PFSK-1 (cell line): Measurements from ENCODE around the gene FLAD1.
A peak's percentile ranks its signal among the peaks of the same experiment; 100 is the strongest.

ENCODE experiments used
- FOXP2 ChIP-seq: optimal IDR thresholded peaks from 2 replicates; pipeline ENCODE3; 2011; ENCODE audit warnings: borderline replicate concordance, control low read depth, inconsistent platforms; ENCODE audit not compliant: insufficient read depth; ENCODE audit errors: extremely low read length, extremely low read depth
- POLR2AphosphoS5 ChIP-seq: IDR thresholded peaks from 2 replicates; pipeline ENCODE4 v1.6.1; 2012; ENCODE audit warnings: low read depth, mild to moderate bottlenecking, control low read depth, low read length, moderate library complexity
- REST ChIP-seq, 2 experiments: IDR thresholded peaks; 2 replicates each; pipeline versions ENCODE4 v1.6.1 to v1.8.0; 2011 to 2012; ENCODE audit warnings: low read depth in 2 of 2, low read length in 2 of 2, control low read depth in 1 of 2, inconsistent platforms in 1 of 2, mild to moderate bottlenecking in 1 of 2, moderate library complexity in 1 of 2; ENCODE audit not compliant: insufficient read depth in 1 of 2
- SIN3A ChIP-seq: IDR thresholded peaks from 2 replicates; pipeline ENCODE4 v1.6.1; 2012; ENCODE audit warnings: mild to moderate bottlenecking, low read length, moderate library complexity, borderline replicate concordance; ENCODE audit not compliant: insufficient read depth
- TAF1 ChIP-seq: IDR thresholded peaks from 2 replicates; pipeline ENCODE4 v1.6.1; 2012; ENCODE audit warnings: low read length, control low read depth, borderline replicate concordance; ENCODE audit not compliant: insufficient read depth

FLAD1 gene

GRCh38 chr1:154999571-155000410, 16.6 kb downstream of the FLAD1 start:
- no peak for TF ChIP-seq POLR2AphosphoS5
- TF ChIP-seq TAF1, result no peak
- TF ChIP-seq REST (IDR thresholded peaks at IDR 0.05; ENCODE audit: insufficient read depth in 1 of 2, low read depth in 2 of 2, low read length in 2 of 2), result no peak
- TF ChIP-seq SIN3A, result no peak
- TF ChIP-seq FOXP2, result no peak

DNA sequence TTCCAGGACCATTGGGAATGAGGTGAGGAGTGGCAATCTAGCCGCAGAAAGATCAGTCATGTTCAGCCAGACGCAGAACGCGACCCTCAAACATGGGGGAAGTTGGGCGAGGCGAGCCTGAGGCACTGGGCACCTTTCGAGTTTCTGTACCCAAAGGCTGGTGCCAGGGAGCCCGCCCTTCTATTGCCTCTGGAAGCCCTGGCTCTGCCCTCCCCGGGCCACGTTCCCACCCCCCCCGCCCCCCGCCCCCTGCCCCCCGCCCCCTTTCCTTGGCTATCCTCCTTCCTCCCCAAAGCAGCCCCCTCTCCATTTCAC, 17.2 kb downstream of the FLAD1 start:
- no peak for TF ChIP-seq POLR2AphosphoS5

GRCh38 chr1:155000726-155001424, 17.7 kb downstream of the FLAD1 start:
- TF ChIP-seq SIN3A, result no peak
- TF ChIP-seq REST (IDR thresholded peaks at IDR 0.05; ENCODE audit: insufficient read depth in 1 of 2, low read depth in 2 of 2, low read length in 2 of 2), result no peak
- TF ChIP-seq POLR2AphosphoS5, result peak; percentile 53; the same call in 1 of the 2 replicates
- no peak for TF ChIP-seq FOXP2
- TF ChIP-seq TAF1, result peak; percentile 70; the same call in 1 of the 2 replicates

GRCh38 chr1:155001425-155001674, 18.2 kb downstream of the FLAD1 start:
- TF ChIP-seq REST (IDR thresholded peaks at IDR 0.05; ENCODE audit: insufficient read depth in 1 of 2, low read depth in 2 of 2, low read length in 2 of 2) (no peak), SIN3A (no peak), POLR2AphosphoS5 (no peak), FOXP2 (no peak), TAF1 (no peak)

DNA sequence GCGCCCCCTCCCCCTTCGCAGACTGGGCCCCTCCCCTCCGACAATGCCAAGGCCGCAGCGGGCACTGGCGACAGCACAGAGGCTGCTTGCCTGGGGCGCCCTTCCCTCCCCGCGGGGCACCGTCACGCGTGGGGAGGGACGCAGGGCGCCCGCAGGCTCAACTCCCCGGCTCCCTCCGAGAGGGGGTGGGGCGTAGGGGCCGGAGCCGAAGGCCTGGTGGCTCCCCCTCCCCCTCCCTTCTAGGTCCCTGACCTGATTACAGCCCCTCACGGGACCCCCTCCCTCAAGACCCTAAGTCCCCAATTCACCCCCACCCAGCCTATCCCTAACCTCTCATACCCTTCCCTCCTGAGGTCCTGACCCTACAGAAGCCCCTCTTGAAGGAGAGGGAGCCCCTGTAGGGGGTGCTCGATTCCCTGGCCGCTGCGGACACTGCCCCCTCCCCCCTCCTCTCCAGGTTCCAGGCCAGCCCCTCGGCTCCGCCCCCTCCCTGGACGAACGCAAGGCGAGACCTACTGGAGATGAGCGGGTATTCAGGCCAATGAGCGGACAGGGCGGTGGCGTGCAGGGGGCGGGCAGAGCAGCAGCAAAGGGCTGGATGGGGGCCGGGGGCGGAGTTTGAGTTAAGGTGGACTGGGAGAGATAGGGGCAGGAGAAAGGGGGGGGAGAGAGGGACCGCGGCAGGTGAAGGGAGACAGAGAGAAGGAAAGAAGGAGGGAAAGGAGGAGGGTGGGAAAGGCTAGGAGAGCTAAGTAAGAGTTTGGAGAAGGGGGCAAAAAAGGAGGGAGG, 18.7 kb downstream of the FLAD1 start:
- no peak for TF ChIP-seq TAF1
- TF ChIP-seq REST (IDR thresholded peaks at IDR 0.05; ENCODE audit: insufficient read depth in 1 of 2, low read depth in 2 of 2, low read length in 2 of 2), result no peak
- TF ChIP-seq SIN3A, result no peak
- no peak for TF ChIP-seq FOXP2
- TF ChIP-seq POLR2AphosphoS5, result no peak
